HPDE6-E6E7 (cell line): Measurements from ENCODE around the gene RBMS3.

ENCODE experiments used
- DNase-seq: peaks from one replicate; pipeline ENCODE4 v3.0.0; 2011; ENCODE audit warnings: missing footprints; ENCODE audit errors: extremely low spot score

Gene RBMS3

GRCh38 chr3:29720665-29721064 is 439.8 kb downstream of the RBMS3 start:
- no peak for DNase-seq

- no peak for DNase-seq
Measured at GRCh38 chr3:29721789-29722188, 440.9 kb downstream of the RBMS3 start.

GRCh38 chr3:29731050-29731449 is 450.2 kb downstream of the RBMS3 start:
- no peak for DNase-seq

- no peak for DNase-seq
Measured at GRCh38 chr3:29741231-29741630, 460.4 kb downstream of the RBMS3 start.

- no peak for DNase-seq
Measured at GRCh38 chr3:29745232-29745870, 464.5 kb downstream of the RBMS3 start.

- no peak for DNase-seq
Measured at GRCh38 chr3:29746163-29746760, 465.4 kb downstream of the RBMS3 start.

GRCh38 chr3:29747991-29748390 is 467.1 kb downstream of the RBMS3 start:
- no peak for DNase-seq

GRCh38 chr3:29751647-29752314 is 470.9 kb downstream of the RBMS3 start:
- DNase-seq = no peak

GRCh38 chr3:29754346-29754745 is 473.5 kb downstream of the RBMS3 start:
- no peak for DNase-seq

- DNase-seq = no peak
Measured at GRCh38 chr3:29755416-29755815, 474.5 kb downstream of the RBMS3 start.

GRCh38 chr3:29757054-29757777 is 476.3 kb downstream of the RBMS3 start:
- no peak for DNase-seq

- no peak for DNase-seq
Measured at GRCh38 chr3:29758108-29758433, 477.2 kb downstream of the RBMS3 start.

- no peak for DNase-seq
Measured at GRCh38 chr3:29758434-29759322, 477.8 kb downstream of the RBMS3 start.

- no peak for DNase-seq
Measured at GRCh38 chr3:29759411-29760225, 478.7 kb downstream of the RBMS3 start.

GRCh38 chr3:29760226-29760685 is 479.4 kb downstream of the RBMS3 start:
- DNase-seq = no peak

- DNase-seq = no peak
Measured at GRCh38 chr3:29761517-29761916, 480.6 kb downstream of the RBMS3 start.

GRCh38 chr3:29763115-29763514 is 482.2 kb downstream of the RBMS3 start:
- no peak for DNase-seq

- no peak for DNase-seq
Measured at GRCh38 chr3:29764041-29764440, 483.2 kb downstream of the RBMS3 start.

GRCh38 chr3:29764603-29765254 is 483.9 kb downstream of the RBMS3 start:
- DNase-seq = no peak

GRCh38 chr3:29771602-29772001 is 490.7 kb downstream of the RBMS3 start:
- no peak for DNase-seq
